AG04449 (cell line): Measurements from ENCODE around the gene SECISBP2L.
A peak's percentile ranks its signal among the peaks of the same experiment; 100 is the strongest.

ENCODE experiments used
- CTCF ChIA-PET: fragments of 350-600 bp; formaldehyde crosslinking; extraction: SDS; loops from one replicate; lab custom pipeline; 2021; ENCODE audit warnings: antibody characterized with exemption; lab: Yijun Ruan, JAX
- POLR2A ChIA-PET: fragments of 400-600, 350-600 bp; formaldehyde crosslinking; extraction: SDS; loops from one replicate; lab custom pipeline; 2020; ENCODE audit warnings: antibody characterized with exemption, inconsistent platforms; lab: Yijun Ruan, JAX
- DNase-seq: peaks from one replicate; pipeline ENCODE4 v3.0.0-alpha.2; 2010; ENCODE audit warnings: low read depth, low spot score
- H3K4me3 ChIP-seq: 2 replicates; pipeline ENCODE4 v1.5.1; 2011; ENCODE audit warnings: low read depth, mild to moderate bottlenecking, control low read depth, low read length
- CTCF ChIP-seq: IDR thresholded peaks from one replicate; pipeline ENCODE4 v1.5.1; 2011; ENCODE audit warnings: mild to moderate bottlenecking, moderate library complexity, low read length, control low read depth, inconsistent platforms; ENCODE audit not compliant: insufficient read depth; ENCODE audit errors: missing control alignments

Gene SECISBP2L

GRCh38 chr15:49026700-49027099 lies 19.5 kb downstream of the SECISBP2L start:
- DNase-seq = no peak
- POLR2A ChIA-PET = no interaction called here
- CTCF ChIA-PET = interaction anchor here (1.7 kb wide), 1 partner anchor 51 kb away, joined by 5 read pairs; no protein-coding TSS in a partner anchor
- TF ChIP-seq CTCF = no peak
- no peak overlapping the region for H3K4me3 ChIP-seq

GRCh38 chr15:49024840-49025239 lies 21.4 kb downstream of the SECISBP2L start:
- TF ChIP-seq CTCF = no peak
- no peak overlapping the region for H3K4me3 ChIP-seq
- ChIA-PET CTCF (no interaction called here), POLR2A (no interaction called here)
- no peak for DNase-seq

GRCh38 chr15:49023354-49023753 lies 22.9 kb downstream of the SECISBP2L start:
- no peak for TF ChIP-seq CTCF
- ChIA-PET POLR2A (no interaction called here), CTCF (no interaction called here)
- no peak overlapping the region for H3K4me3 ChIP-seq
- no peak for DNase-seq

GRCh38 chr15:49015896-49016295 lies 30.4 kb downstream of the SECISBP2L start:
- CTCF ChIA-PET = interaction anchor here (0.9 to 2.6 kb wide), 4 partner anchors 16 to 154 kb away, joined by 3 to 16 read pairs (median 4); no protein-coding TSS in a partner anchor
- POLR2A ChIA-PET = no interaction called here
- no peak for DNase-seq
- H3K4me3 ChIP-seq = no peak overlapping the region
- TF ChIP-seq CTCF = no peak

GRCh38 chr15:48999314-48999713 lies 46.9 kb downstream of the SECISBP2L start:
- TF ChIP-seq CTCF = no peak
- ChIA-PET POLR2A (no interaction called here), CTCF (interaction anchor here (1.1 kb wide), 1 partner anchor 137 kb away, joined by 3 read pairs; no protein-coding TSS in a partner anchor)
- no peak overlapping the region for H3K4me3 ChIP-seq
- no peak for DNase-seq

GRCh38 chr15:48996276-48996675 lies 50.0 kb downstream of the SECISBP2L start:
- DNase-seq = peak; percentile 23
- POLR2A ChIA-PET = no interaction called here
- CTCF ChIA-PET = interaction anchor here (1.3 kb wide), 1 partner anchor 135 kb away, joined by 6 read pairs; no protein-coding TSS in a partner anchor

More at GRCh38 chr15:48996276-48996675, 50.0 kb downstream of the SECISBP2L start:
- H3K4me3 ChIP-seq = no peak overlapping the region
- TF ChIP-seq CTCF = no peak
